IMR-90 (cell line): ENCODE data around the gene CTAG1A. TPM values are rescaled to one million over a fixed set of nuclear protein-coding genes. Genes with fewer than 3 reads are reported as not detected.

ENCODE experiments used
- ATAC-seq: fragments of 200-7000 bp; cut with Tn5 transposase; 2 replicates; pipeline ENCODE4 v1.9.1; 2020; ENCODE audit warnings: low read depth, mild to moderate bottlenecking, moderate library complexity
- BruUV-seq: library from RNA; stranded (reverse); fragments of 400-500 nt; replicated peaks from 2 replicates; lab custom pipeline; 2021; lab: Mats Ljungman, UMichigan
- CTCF ChIA-PET: fragments of 300-600 bp; formaldehyde crosslinking; extraction: SDS; loops from one replicate; lab custom pipeline; 2021; ENCODE audit warnings: antibody characterized with exemption; lab: Yijun Ruan, JAX
- POLR2A ChIA-PET: fragments of 300-600 bp; sonication (Branson Sonifier 250); formaldehyde crosslinking; loops from one replicate; lab custom pipeline; 2022; ENCODE audit warnings: antibody characterized with exemption; ENCODE audit not compliant: unreplicated experiment; lab: Charles Lee
- DNase-seq: peaks from one replicate; pipeline ENCODE4 v3.0.0; 2013
- H2AFZ ChIP-seq: replicated peaks from 2 replicates; pipeline ENCODE3; 2013; ENCODE audit warnings: low read length, mild to moderate bottlenecking; ENCODE audit not compliant: poor library complexity
- H2AK5ac ChIP-seq: 2 replicates; pipeline ENCODE4 v1.6.1; 2013; ENCODE audit warnings: low read depth, low read length, inconsistent platforms
- H2AK9ac ChIP-seq: replicated peaks from 2 replicates; pipeline ENCODE3; 2013; ENCODE audit warnings: mild to moderate bottlenecking, low read depth, low read length, moderate library complexity; ENCODE audit not compliant: poor library complexity
- H2BK120ac ChIP-seq: 2 replicates; pipeline ENCODE4 v1.6.1; 2013; ENCODE audit warnings: low read depth, low read length, inconsistent platforms
- H2BK15ac ChIP-seq: 3 replicates; pipeline ENCODE4 v1.6.1; 2013; ENCODE audit warnings: low read depth, low read length, inconsistent platforms
- H2BK20ac ChIP-seq: 2 replicates; pipeline ENCODE4 v1.6.1; 2013; ENCODE audit warnings: low read depth, mild to moderate bottlenecking, inconsistent platforms, low read length, moderate library complexity
- H2BK5ac ChIP-seq: 2 replicates; pipeline ENCODE4 v1.6.1; 2013; ENCODE audit warnings: mild to moderate bottlenecking, low read depth, low read length, inconsistent platforms; ENCODE audit not compliant: poor library complexity, severe bottlenecking
- H3K14ac ChIP-seq: replicated peaks from 2 replicates; pipeline ENCODE4 v1.6.1; 2013; ENCODE audit warnings: low read depth, low read length, inconsistent platforms
- H3K18ac ChIP-seq: 2 replicates; pipeline ENCODE4 v1.6.1; 2013; ENCODE audit warnings: low read depth, low read length, control low read depth
- H3K23ac ChIP-seq: 2 replicates; pipeline ENCODE4 v1.6.1; 2013; ENCODE audit warnings: low read depth, low read length, inconsistent platforms
- H3K27ac ChIP-seq: 2 replicates; pipeline ENCODE4 v1.5.1; 2013; ENCODE audit warnings: mild to moderate bottlenecking, control low read depth, low read length; ENCODE audit not compliant: insufficient read depth
- H3K27me3 ChIP-seq: 2 replicates; pipeline ENCODE4 v1.6.1; 2013; ENCODE audit warnings: low read length; ENCODE audit not compliant: control insufficient read depth, insufficient read depth
- H3K36me3 ChIP-seq: 2 replicates; pipeline ENCODE4 v1.6.1; 2013; ENCODE audit warnings: low read length, mixed read lengths; ENCODE audit not compliant: control insufficient read depth, insufficient read depth
- H3K4ac ChIP-seq: 2 replicates; pipeline ENCODE4 v1.6.1; 2013; ENCODE audit warnings: low read depth, low read length, inconsistent platforms
- H3K4me1 ChIP-seq: 2 replicates; pipeline ENCODE4 v1.6.1; 2013; ENCODE audit warnings: low read length, mixed read lengths; ENCODE audit not compliant: control insufficient read depth, insufficient read depth
- H3K4me2 ChIP-seq: 2 replicates; pipeline ENCODE4 v1.6.1; 2013; ENCODE audit warnings: low read depth, mild to moderate bottlenecking, control low read depth, low read length, moderate library complexity
- H3K4me3 ChIP-seq: 2 replicates; pipeline ENCODE4 v1.5.1; 2013; ENCODE audit warnings: low read depth, mild to moderate bottlenecking, control low read depth, low read length, moderate library complexity; ENCODE audit not compliant: insufficient read depth
- H3K56ac ChIP-seq: 2 replicates; pipeline ENCODE4 v1.6.1; 2013; ENCODE audit warnings: low read length, inconsistent platforms; ENCODE audit not compliant: insufficient read depth; ENCODE audit errors: extremely low read depth
- H3K79me1 ChIP-seq, 2 experiments: 2 replicates each; pipeline ENCODE4 v1.6.1; 2013; ENCODE audit warnings: low read length in 2 of 2, inconsistent platforms in 1 of 2, low read depth in 1 of 2
- H3K9ac ChIP-seq: 2 replicates; pipeline ENCODE4 v1.6.1; 2013; ENCODE audit warnings: low read depth, low read length, control low read depth
- H3K9me1 ChIP-seq: 2 replicates; pipeline ENCODE4 v1.6.1; 2013; ENCODE audit warnings: low read length, inconsistent platforms; ENCODE audit not compliant: insufficient read depth
- H3K9me3 ChIP-seq: 2 replicates; pipeline ENCODE4 v1.6.1; 2013; ENCODE audit warnings: low read length; ENCODE audit not compliant: control insufficient read depth, insufficient read depth
- H4K20me1 ChIP-seq: 2 replicates; pipeline ENCODE4 v1.6.1; 2013; ENCODE audit warnings: low read length, inconsistent platforms; ENCODE audit not compliant: insufficient read depth
- H4K5ac ChIP-seq: 2 replicates; pipeline ENCODE4 v1.6.1; 2013; ENCODE audit warnings: mild to moderate bottlenecking, low read depth, low read length, control low read depth
- H4K8ac ChIP-seq, 2 experiments: 2 replicates each; pipeline ENCODE4 v1.6.1; 2013; ENCODE audit warnings: low read depth in 2 of 2, low read length in 2 of 2, control low read depth in 1 of 2, inconsistent platforms in 1 of 2
- H4K91ac ChIP-seq: 2 replicates; pipeline ENCODE4 v1.6.1; 2013; ENCODE audit warnings: low read depth, low read length, inconsistent platforms; ENCODE audit not compliant: insufficient read depth
- CHD1 ChIP-seq: IDR thresholded peaks from 2 replicates; pipeline ENCODE4 v1.6.1; 2012; ENCODE audit warnings: low read depth, low read length, improper control_type of control experiment
- FOS ChIP-seq: fragments of 150-350 bp; IDR thresholded peaks from 2 replicates; pipeline ENCODE4 v1.6.1; 2016; ENCODE audit warnings: low read depth, low read length
- MAFK ChIP-seq: IDR thresholded peaks from 2 replicates; pipeline ENCODE4 v1.6.1; 2012; ENCODE audit warnings: low read depth, low read length, improper control_type of control experiment
- MAZ ChIP-seq: IDR thresholded peaks from 2 replicates; pipeline ENCODE4 v1.6.1; 2012; ENCODE audit warnings: low read depth, mild to moderate bottlenecking, low read length, improper control_type of control experiment, moderate library complexity, borderline replicate concordance
- MXI1 ChIP-seq: IDR thresholded peaks from 2 replicates; pipeline ENCODE4 v1.6.1; 2012; ENCODE audit warnings: low read depth, mild to moderate bottlenecking, low read length, moderate library complexity, borderline replicate concordance
- NFE2L2 ChIP-seq: fragments of 150-350 bp; IDR thresholded peaks from 2 replicates; pipeline ENCODE4 v1.6.1; 2016; ENCODE audit warnings: low read depth, mild to moderate bottlenecking, low read length
- POLR2A ChIP-seq: IDR thresholded peaks from 2 replicates; pipeline ENCODE4 v1.6.1; 2012; ENCODE audit warnings: mild to moderate bottlenecking, low read depth, low read length
- RAD21 ChIP-seq: IDR thresholded peaks from 2 replicates; pipeline ENCODE4 v1.6.1; 2012; ENCODE audit warnings: low read length, improper control_type of control experiment
- RFX5 ChIP-seq: IDR thresholded peaks from 2 replicates; pipeline ENCODE4 v1.8.0; 2012; ENCODE audit warnings: low read depth, mild to moderate bottlenecking, low read length, moderate library complexity
- SMC3 ChIP-seq: fragments of 150-350 bp; IDR thresholded peaks from 2 replicates; pipeline ENCODE4 v1.6.1; 2016; ENCODE audit warnings: low read depth, mild to moderate bottlenecking, antibody characterized with exemption, low read length, moderate library complexity
- WGBS, 2 experiments: methylation state at CpG; one replicate each; pipeline versions ENCODE4 v1.1.5 to v1.1.7; 2013; ENCODE audit warnings: missing lambda C conversion rate in 2 of 2; ENCODE audit not compliant: insufficient read length in 1 of 2; ENCODE audit errors: extremely low coverage in 2 of 2; 5-methylcytosine and 5-hydroxymethylcytosine counted together
- dilution Hi-C: fragments of 300-500 bp; cut with HindIII; formaldehyde crosslinking; loops from one replicate; pipeline ENCODE4 v1.14.3; 2018; ENCODE audit warnings: low sequenced_read_pairs; ENCODE audit not compliant: unreplicated experiment
- in situ Hi-C: fragments of 300-500 bp; cut with MboI; formaldehyde crosslinking; loops from 3 replicates; pipeline ENCODE4 v1.14.3; 2019; ENCODE audit warnings: low sequenced_read_pairs, inconsistent platforms, mixed read lengths
- intact Hi-C: fragments of 100-400 bp; cut with micrococcal nuclease; formaldehyde crosslinking; loops from 2 replicates; pipeline ENCODE4 v1.10.0; 2022
- polyA plus RNA-seq, 3 experiments: library from polyadenylated mRNA; depleted of rRNA; stranded (reverse); fragments of >200 nt; gene quantifications; 2 replicates each; pipeline ENCODE4 v1.2.3, GENCODE V29; 2012; ENCODE audit warnings: low replicate concordance in 1 of 3
- total RNA-seq: library from RNA; depleted of rRNA; stranded (reverse); fragments of >200 nt; gene quantifications from 2 replicates; pipeline ENCODE4 v1.2.3, GENCODE V29; 2012
- TF ChIP-seq, protein P1 (sequence below): fragments of 150-350 bp; IDR thresholded peaks from 2 replicates; pipeline ENCODE4 v1.6.1; 2016; ENCODE audit warnings: low read depth, mild to moderate bottlenecking, low read length, moderate library complexity, borderline replicate concordance

The CTAG1A gene
- total and polyA plus RNA-seq, 2 of the 4 experiments (the other 2 are of a cell fraction), result not detected

DNA sequence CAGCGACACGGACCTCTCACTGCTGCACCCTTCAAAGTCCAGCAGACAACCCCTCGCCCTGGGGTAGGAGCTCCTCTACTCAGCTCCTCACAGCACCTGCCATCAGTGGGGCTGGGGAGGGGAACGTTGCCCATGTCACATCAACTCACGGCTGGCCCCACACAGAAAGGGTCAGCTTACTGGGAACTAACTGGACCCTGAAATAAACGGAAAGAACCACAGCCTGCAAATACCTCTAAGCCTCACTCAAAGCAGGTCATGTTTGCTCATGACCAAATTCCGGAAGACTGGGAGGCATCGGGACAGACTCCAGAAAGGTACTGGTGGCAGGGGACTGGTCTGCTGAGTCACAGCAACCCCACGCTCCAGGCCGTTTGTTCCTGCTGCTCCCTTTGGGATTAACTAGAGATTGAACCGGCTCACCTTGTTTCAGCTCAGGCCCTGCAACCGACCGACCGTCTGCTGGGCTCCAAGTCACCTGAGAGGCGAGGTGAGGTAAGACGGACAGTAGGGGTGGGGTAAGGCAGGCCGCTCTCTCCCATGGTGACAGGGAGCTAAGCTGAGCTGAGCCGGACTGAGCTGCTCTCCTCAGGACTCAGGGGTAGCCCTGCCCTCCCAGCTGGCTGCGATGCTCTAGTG lies 43.9 kb upstream of the CTAG1A start:
- H3K79me1 ChIP-seq, result peaks cover 8 to 55% of the 10 kb centered on the region in 2 experiments; a peak in 3 of 4 replicates
- CTCF ChIA-PET, result interaction anchor here (1.6 to 1.7 kb wide), 2 partner anchors 14 to 142 kb away, joined by 3 to 5 read pairs; no protein-coding TSS in a partner anchor
- H2AK5ac ChIP-seq, result peak overlapping the region; percentile 99
- WGBS, 2 experiments, result 84% methylated on average over 12 of the region's 19 CpGs; no CpG with 5 or more reads in 1 of the 2 experiments
- no peaks in the 10 kb centered on the region for H3K27me3 ChIP-seq
- ATAC-seq (no peak), DNase-seq (no peak)
- peak overlapping the region; percentile 76 for H2AFZ ChIP-seq
- dilution Hi-C loops (no loop called here), in situ Hi-C loops (loop anchor here (25.0 kb wide), 1 partner anchor 1579 kb away; no protein-coding TSS in a partner anchor), intact Hi-C loops (no loop called here)
- H3K27ac ChIP-seq, result peak overlapping the region; percentile 99
- peaks cover 7% of the 10 kb centered on the region; the same call in 1 of the 2 replicates for H4K20me1 ChIP-seq
- H3K36me3 ChIP-seq, result peaks cover 42% of the 10 kb centered on the region
- peak overlapping the region; percentile 48 for H3K4me2 ChIP-seq
- peak overlapping the region; percentile 97 for H2AK9ac ChIP-seq
- no peak overlapping the region; the same call in 1 of the 2 replicates for H3K9ac ChIP-seq
- H3K56ac ChIP-seq, result peak overlapping the region; percentile 78
- H3K4ac ChIP-seq, result peak overlapping the region; percentile 100
- peak overlapping the region; percentile 99 for H4K91ac ChIP-seq
- H3K23ac ChIP-seq, result peak overlapping the region; percentile 99
- H2BK20ac ChIP-seq, result peak overlapping the region; percentile 99
- peak overlapping the region; percentile 99 for H3K18ac ChIP-seq
- H3K9me3 ChIP-seq, result no peaks in the 10 kb centered on the region
- peak overlapping the region; percentile 100 for H2BK120ac ChIP-seq
- H2BK15ac ChIP-seq, result peak overlapping the region; percentile 96; the same call in 2 of the 3 replicates
- H3K9me1 ChIP-seq, result peaks cover 19% of the 10 kb centered on the region
- peak overlapping the region; percentile 100 for H4K5ac ChIP-seq
- peaks cover 23% of the 10 kb centered on the region for H3K4me1 ChIP-seq
- peak overlapping the region; percentile 65 to 97; a peak in 3 of 4 replicates for H4K8ac ChIP-seq
- no peak overlapping the region for H3K4me3 ChIP-seq
- peak overlapping the region; percentile 99 for H2BK5ac ChIP-seq
- BruUV-seq, result no TSS peak
- POLR2A ChIA-PET, result no interaction called here
- H3K14ac ChIP-seq, result peak overlapping the region; percentile 98
- TF ChIP-seq SMC3 (no peak), RAD21 (no peak), POLR2A (no peak), FOS (no peak), NFE2L2 (no peak), CHD1 (no peak), MAZ (no peak), MXI1 (no peak), MAFK (no peak), RFX5 (no peak)
- TF ChIP-seq, protein P1, sequence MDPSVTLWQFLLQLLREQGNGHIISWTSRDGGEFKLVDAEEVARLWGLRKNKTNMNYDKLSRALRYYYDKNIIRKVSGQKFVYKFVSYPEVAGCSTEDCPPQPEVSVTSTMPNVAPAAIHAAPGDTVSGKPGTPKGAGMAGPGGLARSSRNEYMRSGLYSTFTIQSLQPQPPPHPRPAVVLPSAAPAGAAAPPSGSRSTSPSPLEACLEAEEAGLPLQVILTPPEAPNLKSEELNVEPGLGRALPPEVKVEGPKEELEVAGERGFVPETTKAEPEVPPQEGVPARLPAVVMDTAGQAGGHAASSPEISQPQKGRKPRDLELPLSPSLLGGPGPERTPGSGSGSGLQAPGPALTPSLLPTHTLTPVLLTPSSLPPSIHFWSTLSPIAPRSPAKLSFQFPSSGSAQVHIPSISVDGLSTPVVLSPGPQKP, result no peak
